Measurements from ENCODE around the gene SVEP1.

DNA sequence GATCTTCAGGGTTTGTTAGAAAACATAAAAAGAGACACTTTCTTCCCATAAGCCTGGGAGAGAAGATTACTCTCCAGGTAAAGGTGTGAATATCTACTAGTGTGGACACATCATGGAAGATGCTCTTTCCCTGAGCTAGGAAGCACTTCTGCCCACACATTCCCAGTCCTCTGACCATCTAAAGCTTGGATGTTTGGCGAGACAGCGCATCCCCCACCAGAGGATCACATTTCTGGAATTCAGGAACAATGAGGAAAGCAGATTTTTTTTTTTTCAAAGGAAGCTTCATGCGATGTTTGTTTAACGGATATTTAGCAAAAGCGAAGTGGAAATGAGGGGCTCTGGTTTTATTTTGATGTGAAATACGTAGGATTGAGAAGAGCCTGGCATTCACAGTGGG is 6.2 kb downstream of the SVEP1 start:
- TF ChIP-seq RCOR1 (IDR thresholded peaks at IDR 0.05; ENCODE audit: low read length) (no peak), CTCF (IDR thresholded peaks at IDR 0.05) (no peak), RAD21 (IDR thresholded peaks at IDR 0.05; ENCODE audit: low read length) (no peak), EP300 (IDR thresholded peaks at IDR 0.05; ENCODE audit: borderline replicate concordance in 1 of 2, low read depth in 1 of 2, low read length in 1 of 2) (no peak), JUND (IDR thresholded peaks at IDR 0.05) (no peak), SMC3 (IDR thresholded peaks at IDR 0.05; ENCODE audit: low read depth, low read length) (no peak), USF1 (IDR thresholded peaks at IDR 0.05; ENCODE audit: borderline replicate concordance, low read depth) (no peak)
- TF ChIP-seq, protein P1, sequence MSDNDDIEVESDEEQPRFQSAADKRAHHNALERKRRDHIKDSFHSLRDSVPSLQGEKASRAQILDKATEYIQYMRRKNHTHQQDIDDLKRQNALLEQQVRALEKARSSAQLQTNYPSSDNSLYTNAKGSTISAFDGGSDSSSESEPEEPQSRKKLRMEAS (IDR thresholded peaks at IDR 0.05; ENCODE audit: low read depth) = no peak

All from SK-N-SH (cell line).